ENCODE measurements around the gene TMEM164. TPM values are rescaled to one million over a fixed set of nuclear protein-coding genes. Genes with fewer than 3 reads are reported as not detected.

Gene TMEM164
- total and polyA plus RNA-seq, 10 of the 15 experiments (the other 5 are each of a cell fraction or from before 2014, with no cell fraction given) = 0.61 to 18.3 (median 7.0) TPM

DNA sequence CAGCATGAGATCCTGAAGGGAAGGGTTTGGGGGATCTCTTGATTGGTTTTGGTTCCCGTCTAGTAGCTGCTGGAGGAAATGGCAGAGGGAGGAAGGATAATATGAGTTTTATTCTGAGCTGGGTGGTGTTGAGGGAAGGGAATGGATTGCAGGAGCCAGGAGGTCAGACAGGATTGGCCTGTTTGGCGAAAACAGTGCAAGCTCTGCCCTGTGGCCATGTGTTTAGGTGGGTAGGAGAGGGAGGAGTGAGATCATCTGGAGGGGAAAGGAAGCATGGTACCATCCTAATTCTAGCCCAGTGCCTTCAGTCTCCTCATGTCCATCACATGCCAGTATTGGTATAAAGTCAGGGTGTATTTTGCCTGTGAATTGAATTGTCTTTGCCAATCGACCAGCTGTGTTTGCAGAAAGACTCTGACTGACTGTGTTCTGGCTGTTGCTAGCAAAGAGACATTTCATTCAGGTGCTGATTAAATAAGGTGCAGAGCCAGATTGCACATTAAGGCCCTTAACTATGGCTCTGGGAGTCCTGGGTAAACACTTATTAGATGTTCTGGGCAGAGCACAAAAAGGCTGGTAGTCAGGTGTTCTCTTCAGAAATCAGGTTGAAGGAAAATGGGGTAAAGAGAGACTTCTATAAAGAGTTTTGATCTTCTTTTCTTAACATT is 10.0 kb downstream of the TMEM164 start:
- H3K36me3 ChIP-seq (ENCODE audit: control insufficient read depth in 2 of 2, insufficient read depth in 2 of 2, low read length in 1 of 2) = peaks cover 0 to 1% of the 10 kb centered on the region in 2 experiments; a peak in 2 of 4 replicates
- ChIA-PET RAD21 (ENCODE audit: unreplicated experiment) (no interaction called here), POLR2A (no interaction called here), CTCF (interaction anchor here (1.0 kb wide), 1 partner anchor 12 kb away, joined by 3 read pairs; no protein-coding TSS in a partner anchor), SMC1A (ENCODE audit: uncharacterized antibody, unreplicated experiment) (interaction anchor here (0.6 kb wide), 1 partner anchor 56 kb away, joined by 3 read pairs; no protein-coding TSS in a partner anchor)
- TSS peak; percentile 31 for BruUV-seq (replicated peaks)
- intact Hi-C loops (cut with micrococcal nuclease; ENCODE audit: unreplicated experiment) (no loop called here), in situ Hi-C loops (cut with MboI) (no loop called here)
- H3K9ac ChIP-seq (ENCODE audit: control insufficient read depth, insufficient read depth, low read length) = no peak overlapping the region
- no peaks in the 10 kb centered on the region for H3K27me3 ChIP-seq (replicated peaks in 1 of 2; ENCODE audit: control insufficient read depth in 2 of 2, insufficient read depth in 2 of 2, low read length in 1 of 2)
- TF ChIP-seq USF2 (IDR thresholded peaks at IDR 0.05; ENCODE audit: borderline replicate concordance, low read depth, low read length) (no peak), SREBF2 (IDR thresholded peaks at IDR 0.05; ENCODE audit: low read length) (no peak), EP300 (IDR thresholded peaks at IDR 0.05; ENCODE audit: borderline replicate concordance in 1 of 2, control insufficient read depth in 1 of 2, low read depth in 2 of 2, low read length in 2 of 2) (no peak), HDGF (IDR thresholded peaks at IDR 0.05) (no peak), SRF (IDR thresholded peaks at IDR 0.05; ENCODE audit: low read depth in 2 of 2, low read length in 2 of 2) (no peak), RUNX3 (IDR thresholded peaks at IDR 0.05; ENCODE audit: low read length) (no peak), RFX5 (IDR thresholded peaks at IDR 0.05; ENCODE audit: low read depth, low read length) (no peak), NKRF (conservative IDR thresholded peaks at IDR 0.05) (no peak), NRF1 (conservative IDR thresholded peaks at IDR 0.05; ENCODE audit: low read depth, low read length) (no peak)
- no peak overlapping the region for H3K27ac ChIP-seq (ENCODE audit: control insufficient read depth, insufficient read depth)
- H3K4me2 ChIP-seq (ENCODE audit: control insufficient read depth, insufficient read depth) = no peak overlapping the region
- H4K20me1 ChIP-seq (ENCODE audit: control insufficient read depth, insufficient read depth) = no peaks in the 10 kb centered on the region
- no peaks in the 10 kb centered on the region; the same call in 1 of the 2 replicates for H3K79me2 ChIP-seq (ENCODE audit: control insufficient read depth, insufficient read depth, low read length)
- H3K9me3 ChIP-seq (replicated peaks; ENCODE audit: control insufficient read depth, insufficient read depth, low read length) = no peaks in the 10 kb centered on the region
- no peak overlapping the region for H2AFZ ChIP-seq (ENCODE audit: control insufficient read depth, low read depth, low read length)
- no peak overlapping the region for H3K4me3 ChIP-seq
- no peaks in the 10 kb centered on the region for H3K4me1 ChIP-seq (ENCODE audit: control insufficient read depth, insufficient read depth, low read length)
- DNase-seq (ENCODE audit: low read depth, low spot score) (no peak), ATAC-seq (no peak), FAIRE-seq (no peak)
- WGBS (ENCODE audit: insufficient coverage, insufficient replicate concordance, low lambda C conversion rate, missing lambda C conversion rate) = 57% methylated on average over 3 of the region's 3 CpGs

All from GM12878 (cell line).